Measurements from ENCODE around the gene PCGF3.

- TF ChIP-seq CTCF (IDR thresholded peaks at IDR 0.05 in 4 of 5, conservative IDR thresholded peaks at IDR 0.05 in 1 of 5), result no peak
- TF ChIP-seq POLR2A (IDR thresholded peaks at IDR 0.05), result no peak
Observed at GRCh38 chr4:665751-666435, 39.7 kb upstream of the PCGF3 start.

Measured in gastrocnemius medialis (tissue), 4 donors.